GM12875 (cell line): ENCODE data around the gene CD14.
A peak's percentile ranks its signal among the peaks of the same experiment; 100 is the strongest.
"Not testable (repeated sequence)": the region's sequence is repeated elsewhere in the genome, so short reads cannot be mapped to it uniquely, and the experiment has no call there.

Experiments
- H3K4me3 ChIP-seq: one replicate; pipeline ENCODE4 v1.5.1; 2011; ENCODE audit warnings: low read depth, low read length, control low read depth
- TF ChIP-seq, protein P1 (sequence below): IDR thresholded peaks from 2 replicates; pipeline ENCODE4 v1.5.1; 2011; ENCODE audit warnings: low read depth, mild to moderate bottlenecking, control low read depth, inconsistent platforms, low read length, moderate library complexity, borderline replicate concordance; ENCODE audit not compliant: insufficient read depth

The CD14 gene

DNA sequence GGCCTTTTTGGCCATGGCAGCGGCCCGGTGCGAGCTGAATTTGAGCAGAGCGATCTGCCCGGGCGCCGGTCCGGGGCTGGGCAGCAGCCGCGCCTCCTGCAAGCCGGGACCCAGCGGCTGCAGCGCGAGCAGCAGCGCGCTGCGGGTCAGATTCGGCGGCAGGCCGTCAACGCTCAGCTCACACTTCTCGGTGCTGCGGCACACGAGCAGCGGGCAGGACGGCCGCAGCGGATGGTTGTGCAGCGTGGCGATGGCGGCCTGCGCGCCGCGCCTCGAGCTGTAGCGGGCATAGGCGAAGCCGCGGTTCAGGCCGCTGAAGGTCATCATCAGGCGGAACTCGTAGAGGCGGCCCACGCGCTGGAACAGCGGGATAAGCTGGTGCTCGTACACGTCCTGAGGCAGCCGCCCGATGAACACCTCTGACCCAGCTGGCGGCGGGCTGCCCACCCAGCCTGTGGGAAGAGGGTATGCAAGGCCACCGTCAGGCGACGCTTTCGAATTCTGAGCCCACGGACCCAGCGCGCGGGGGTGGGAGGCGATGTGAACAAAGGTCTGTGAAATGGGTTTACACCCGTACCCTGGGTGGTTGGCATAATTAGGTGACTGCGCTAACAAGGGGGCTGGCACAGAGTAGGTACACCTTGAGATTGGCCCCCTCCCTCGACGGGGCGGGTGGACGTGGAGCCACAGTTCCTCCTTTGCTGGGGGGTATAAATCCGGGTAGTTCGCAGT, 39.6 kb upstream of the CD14 start:
- H3K4me3 ChIP-seq: no peak overlapping the region
- TF ChIP-seq, protein P1, sequence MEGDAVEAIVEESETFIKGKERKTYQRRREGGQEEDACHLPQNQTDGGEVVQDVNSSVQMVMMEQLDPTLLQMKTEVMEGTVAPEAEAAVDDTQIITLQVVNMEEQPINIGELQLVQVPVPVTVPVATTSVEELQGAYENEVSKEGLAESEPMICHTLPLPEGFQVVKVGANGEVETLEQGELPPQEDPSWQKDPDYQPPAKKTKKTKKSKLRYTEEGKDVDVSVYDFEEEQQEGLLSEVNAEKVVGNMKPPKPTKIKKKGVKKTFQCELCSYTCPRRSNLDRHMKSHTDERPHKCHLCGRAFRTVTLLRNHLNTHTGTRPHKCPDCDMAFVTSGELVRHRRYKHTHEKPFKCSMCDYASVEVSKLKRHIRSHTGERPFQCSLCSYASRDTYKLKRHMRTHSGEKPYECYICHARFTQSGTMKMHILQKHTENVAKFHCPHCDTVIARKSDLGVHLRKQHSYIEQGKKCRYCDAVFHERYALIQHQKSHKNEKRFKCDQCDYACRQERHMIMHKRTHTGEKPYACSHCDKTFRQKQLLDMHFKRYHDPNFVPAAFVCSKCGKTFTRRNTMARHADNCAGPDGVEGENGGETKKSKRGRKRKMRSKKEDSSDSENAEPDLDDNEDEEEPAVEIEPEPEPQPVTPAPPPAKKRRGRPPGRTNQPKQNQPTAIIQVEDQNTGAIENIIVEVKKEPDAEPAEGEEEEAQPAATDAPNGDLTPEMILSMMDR: no peak

DNA sequence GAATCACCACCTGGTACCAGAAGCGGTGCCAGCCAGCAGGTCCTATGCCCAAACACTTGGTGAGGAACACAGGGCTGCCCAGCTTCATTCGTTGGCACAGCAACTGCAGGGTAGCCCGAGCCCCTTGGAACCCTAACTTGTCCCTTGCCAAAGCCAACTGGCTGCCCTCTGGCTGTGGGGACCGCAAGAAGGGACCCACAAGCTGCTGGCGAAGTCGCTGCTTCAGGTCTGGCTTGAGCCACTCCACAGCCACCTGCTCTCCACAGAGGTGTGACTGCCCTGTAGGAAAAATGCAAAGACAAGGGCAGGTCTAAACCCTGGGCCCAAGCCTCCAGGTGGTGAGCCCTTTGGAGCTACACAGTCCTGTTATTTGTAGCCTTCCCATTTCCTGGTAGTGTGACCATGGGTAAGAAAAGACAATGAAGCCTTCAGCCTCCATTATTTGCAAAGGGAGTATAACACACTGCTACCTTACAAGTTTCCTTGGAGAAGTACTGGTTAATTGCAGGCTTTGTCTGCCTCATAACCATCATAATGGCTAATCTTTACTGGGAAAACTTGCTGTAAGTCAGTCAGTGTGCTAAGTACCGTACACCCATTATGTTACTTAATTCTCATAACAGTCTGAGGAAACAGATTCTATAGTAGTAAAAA, 38.6 kb upstream of the CD14 start:
- TF ChIP-seq, protein P1: no peak
- H3K4me3 ChIP-seq: no peak overlapping the region

DNA sequence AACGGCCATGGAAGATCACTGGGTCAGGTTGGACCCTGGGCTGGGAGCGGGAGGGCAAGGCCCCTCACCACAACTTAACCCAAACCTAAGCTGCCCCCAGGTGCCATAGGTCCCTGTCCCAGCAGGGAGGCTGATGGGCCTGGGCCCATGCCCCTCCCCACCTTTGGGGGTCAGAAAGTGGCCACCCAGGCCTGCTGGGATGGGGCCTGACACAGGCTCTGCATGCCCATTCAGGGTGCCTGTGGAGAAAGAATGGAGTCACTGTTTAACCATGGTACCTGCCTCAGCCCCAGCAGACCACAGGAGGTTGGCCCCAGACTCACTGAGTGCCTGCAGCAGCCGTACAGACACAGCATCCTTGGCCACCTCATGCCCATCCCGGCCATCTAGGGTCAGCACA, 38.1 kb upstream of the CD14 start:
- H3K4me3 ChIP-seq: not testable (repeated sequence)

DNA sequence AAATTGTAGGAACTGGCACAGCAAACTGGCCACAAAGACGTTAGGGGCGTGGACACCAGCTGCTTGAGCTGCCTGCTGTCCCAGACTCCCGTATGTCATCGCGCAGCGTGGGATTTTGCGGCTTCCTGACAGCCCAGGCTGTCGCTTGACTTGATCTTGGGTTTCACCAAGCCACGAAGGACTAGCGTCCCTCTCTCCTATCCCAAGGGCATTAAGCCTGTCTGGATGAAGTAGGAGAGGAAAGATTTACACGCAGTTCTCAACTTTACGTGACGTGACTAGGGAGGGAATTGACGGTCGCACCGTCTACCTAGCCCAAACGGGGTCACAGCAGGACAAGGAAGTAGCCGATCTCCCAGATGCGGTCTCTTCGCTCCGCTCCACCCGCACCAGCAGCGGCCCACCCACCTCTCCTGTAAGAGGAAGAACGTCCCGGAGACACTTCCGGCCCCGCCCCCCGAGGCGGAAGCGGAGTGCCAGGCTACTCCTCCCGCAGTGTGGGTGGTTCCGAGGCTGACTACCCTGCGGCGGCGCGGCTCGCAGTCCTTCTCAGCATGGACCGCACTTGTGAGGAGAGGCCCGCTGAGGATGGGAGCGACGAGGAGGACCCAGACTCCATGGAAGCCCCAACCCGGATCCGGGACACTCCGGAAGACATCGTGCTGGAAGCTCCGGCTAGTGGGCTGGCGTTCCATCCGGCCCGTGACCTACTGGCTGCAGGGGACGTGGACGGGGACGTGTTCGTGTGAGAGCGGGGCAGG, 31.6 kb upstream of the CD14 start, which contains the start of gene WDR55:
TSS of gene WDR55 (plus strand) at position 546 of the 761 bp plus-strand sequence. CDS start at position 555, 9 bp downstream.
- H3K4me3 ChIP-seq: peak within 1 kb of the TSS; percentile 78
- TF ChIP-seq, protein P1: no peak

DNA sequence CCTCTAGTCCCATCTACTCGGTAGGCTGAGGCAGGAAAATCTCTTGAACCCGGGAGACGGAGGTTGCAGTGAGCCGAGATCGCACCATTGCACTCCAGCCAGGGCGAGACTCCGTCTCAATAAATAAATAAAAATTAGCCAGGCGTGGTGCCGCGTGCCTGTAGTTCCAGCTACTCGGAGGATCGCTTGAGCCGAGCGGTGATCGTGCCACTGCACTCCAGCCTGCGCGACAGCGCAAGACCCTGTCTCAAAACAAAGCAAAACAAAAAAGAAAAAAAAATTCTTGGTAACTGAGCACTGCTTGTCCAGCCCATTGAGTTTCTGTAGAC, 31.0 kb upstream of the CD14 start:
- TF ChIP-seq, protein P1: no peak
- peak overlapping the region; percentile 78 for H3K4me3 ChIP-seq

DNA sequence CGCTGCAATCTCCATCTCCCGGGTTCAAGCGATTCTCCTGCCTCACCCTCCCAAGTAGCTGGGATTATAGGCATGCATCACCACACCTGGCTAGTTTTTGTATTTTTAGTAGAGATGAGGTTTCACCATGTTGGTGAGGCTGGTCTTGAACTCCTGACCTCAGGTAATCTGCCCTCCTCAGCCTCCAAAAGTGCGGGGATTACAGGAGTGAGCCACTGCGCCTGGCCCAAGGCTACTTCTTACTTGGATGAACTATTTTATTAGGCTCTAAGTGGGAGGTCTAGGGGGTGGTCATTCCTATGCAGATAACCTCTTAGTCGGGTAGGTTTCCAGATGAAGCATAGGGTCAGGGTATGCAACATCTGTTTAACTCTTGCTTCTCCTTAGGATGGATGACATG, 27.4 kb upstream of the CD14 start:
- not testable (repeated sequence) for H3K4me3 ChIP-seq

DNA sequence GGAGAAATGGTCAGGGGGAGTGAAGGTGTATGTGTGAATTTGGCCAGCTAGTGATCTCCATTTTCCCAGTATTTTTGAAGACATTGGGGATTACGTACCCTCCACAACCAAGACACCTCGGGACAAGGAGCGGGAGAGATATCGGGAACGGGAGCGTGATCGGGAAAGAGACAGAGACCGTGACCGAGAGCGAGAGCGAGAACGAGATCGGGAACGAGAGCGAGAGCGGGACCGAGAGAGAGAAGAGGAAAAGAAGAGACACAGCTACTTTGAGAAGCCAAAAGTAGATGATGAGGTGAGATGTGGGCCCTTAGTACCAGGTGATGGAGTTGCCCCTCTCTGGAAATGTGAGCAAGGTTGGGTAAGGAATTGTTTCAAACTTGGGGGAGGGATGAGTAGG, 25.9 kb upstream of the CD14 start:
- TF ChIP-seq, protein P1: no peak
- H3K4me3 ChIP-seq: no peak overlapping the region

DNA sequence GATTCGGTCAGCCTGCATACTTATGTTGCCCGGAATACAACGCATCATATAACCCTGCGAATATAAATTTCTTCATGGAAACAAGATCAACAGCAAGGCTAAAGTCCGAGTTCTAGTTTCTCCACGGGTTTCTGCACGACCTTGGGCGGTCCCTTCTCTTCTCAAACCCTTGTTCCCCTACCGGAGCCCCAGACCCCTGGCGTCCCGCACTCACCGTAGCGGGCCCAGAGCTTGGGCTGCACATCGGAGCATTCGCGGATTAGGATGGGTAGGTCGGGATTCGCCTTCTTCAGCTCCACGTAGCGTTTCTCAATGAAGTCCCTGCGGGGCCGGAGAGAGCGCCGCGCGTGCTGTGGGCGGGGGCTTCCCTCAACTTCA, 14.1 kb upstream of the CD14 start:
- TF ChIP-seq, protein P1: no peak
- peak overlapping the region; percentile 68 for H3K4me3 ChIP-seq
